T1000 (cell line): ENCODE data around the gene MEIKIN.

Source experiments
- DNase-seq: peaks from one replicate; lab custom pipeline; 2025; ENCODE audit warnings: mixed read lengths; lab: John Stamatoyannopoulos, UW

The MEIKIN gene

GRCh38 chr5:131945551-131946168 is at the start of gene MEIKIN:
MEIKIN (minus strand) TSS chr5:131945663; CDS start chr5:131945505, 158 bp downstream.
- no peak for DNase-seq

DNA sequence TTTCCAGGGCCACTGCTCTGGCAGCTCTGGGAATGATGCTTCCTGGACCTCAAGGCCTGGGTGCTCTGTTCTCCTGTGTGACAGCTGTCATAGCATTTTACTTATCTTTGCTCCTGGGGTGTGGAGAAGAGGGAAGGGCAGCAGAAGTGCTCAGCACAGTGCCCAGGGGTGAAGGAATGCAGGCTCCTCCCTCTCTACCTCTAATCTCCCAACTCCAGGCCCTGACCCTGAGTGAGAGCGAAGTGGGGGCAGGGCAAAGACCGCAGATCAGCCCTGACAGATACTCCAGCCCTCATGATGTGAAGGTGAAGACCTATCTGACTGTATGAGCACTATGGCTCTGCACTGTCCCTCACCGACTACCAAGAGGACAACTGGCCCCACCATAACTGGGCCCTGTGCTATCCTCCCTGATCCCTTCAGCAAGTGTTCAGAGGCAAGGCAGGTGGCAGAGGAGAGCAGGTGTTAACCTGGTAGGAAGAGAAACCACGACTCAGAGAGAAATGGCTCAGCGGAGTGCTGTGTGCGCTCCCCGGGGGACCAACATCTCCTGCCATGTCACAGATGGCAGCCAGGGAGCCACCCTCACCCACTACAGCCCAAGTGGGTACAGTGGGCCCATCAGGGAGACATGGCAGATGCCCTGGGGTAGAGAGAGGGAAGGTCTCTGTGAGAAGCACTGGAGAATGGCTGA is 49.2 kb upstream of the MEIKIN start:
- DNase-seq, result no peak

- no peak for DNase-seq
Observed at GRCh38 chr5:131994090-131994489, 48.6 kb upstream of the MEIKIN start.

DNA sequence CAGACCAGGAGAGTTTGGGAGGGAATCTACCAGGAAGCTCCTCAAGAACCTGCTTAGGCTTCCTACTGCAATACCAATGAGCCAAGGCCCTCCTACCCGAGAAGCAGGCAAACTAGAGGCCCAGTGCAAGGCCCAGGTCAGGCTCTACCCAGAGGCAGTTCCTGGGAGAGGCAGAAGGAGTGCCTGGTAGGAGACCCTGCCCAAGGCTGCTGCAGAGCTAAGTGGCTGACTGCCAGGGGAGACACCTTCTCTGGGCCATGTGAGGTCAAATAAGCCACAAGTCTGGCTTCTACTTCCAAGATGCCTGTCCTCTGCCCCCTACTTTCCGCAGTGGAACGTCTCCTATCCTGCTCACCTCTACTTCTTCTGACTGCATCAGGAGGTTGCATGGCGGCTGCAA is 48.2 kb upstream of the MEIKIN start:
- DNase-seq, result no peak

DNA sequence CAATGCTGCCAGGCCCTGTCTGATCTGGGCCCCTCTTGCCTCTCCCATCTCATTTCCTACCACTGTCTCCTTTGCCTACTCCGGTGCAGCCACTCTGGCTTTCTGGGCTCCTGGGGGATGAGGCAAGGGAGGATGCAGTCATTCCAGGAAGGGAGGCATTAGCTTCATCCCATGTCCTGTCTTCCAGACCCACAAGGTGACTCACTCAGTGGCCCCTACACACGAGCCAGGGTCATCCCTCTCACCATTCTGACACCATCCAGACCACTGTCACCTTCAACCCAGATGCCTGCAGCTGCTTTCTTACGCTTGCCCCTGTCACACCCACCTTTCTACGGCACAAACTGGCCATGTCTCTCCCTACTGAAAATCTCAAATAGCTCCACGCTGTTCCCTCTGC is 46.9 kb upstream of the MEIKIN start:
- DNase-seq, result no peak

GRCh38 chr5:131991593-131992324 is 46.3 kb upstream of the MEIKIN start:
- DNase-seq, result no peak

DNA sequence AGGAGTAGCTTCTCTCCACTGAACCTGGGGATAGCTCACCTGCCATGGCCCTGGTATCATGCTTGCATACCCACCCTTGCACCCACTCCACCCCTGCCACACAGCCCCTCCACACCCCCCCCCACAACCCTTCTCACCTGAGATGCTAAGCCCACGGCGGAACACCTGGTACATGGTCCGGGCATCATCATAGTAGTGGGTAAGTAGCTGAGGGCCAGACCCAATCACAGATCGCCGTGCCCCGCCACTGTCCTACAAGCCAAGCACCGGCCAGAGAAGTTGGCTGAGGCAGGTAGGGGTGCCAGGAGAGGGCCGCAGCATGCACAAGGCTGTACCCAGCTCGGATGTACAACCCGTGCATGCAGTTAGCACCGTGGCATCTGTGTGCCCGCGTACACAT is 45.3 kb upstream of the MEIKIN start:
- no peak for DNase-seq

DNA sequence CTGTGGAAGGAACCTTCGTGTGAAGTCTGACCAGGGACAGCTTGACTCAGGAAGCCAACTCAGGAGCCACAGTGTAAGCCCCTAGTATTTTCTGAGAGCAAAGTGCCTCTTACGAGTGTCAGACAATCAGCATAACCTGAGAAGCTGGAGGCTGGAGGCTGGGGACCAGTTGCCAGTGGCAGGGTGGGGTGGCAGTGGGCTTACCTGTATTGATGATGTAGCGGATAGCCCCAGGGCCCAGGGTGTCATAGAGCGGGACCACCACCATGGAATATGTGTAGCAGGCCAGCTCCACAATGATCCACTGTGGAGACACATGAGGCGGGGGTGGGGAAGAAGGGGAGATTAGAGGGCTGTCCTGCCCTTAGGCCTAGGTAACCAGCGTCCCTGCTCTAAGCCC is 43.1 kb upstream of the MEIKIN start:
- DNase-seq, result no peak

DNA sequence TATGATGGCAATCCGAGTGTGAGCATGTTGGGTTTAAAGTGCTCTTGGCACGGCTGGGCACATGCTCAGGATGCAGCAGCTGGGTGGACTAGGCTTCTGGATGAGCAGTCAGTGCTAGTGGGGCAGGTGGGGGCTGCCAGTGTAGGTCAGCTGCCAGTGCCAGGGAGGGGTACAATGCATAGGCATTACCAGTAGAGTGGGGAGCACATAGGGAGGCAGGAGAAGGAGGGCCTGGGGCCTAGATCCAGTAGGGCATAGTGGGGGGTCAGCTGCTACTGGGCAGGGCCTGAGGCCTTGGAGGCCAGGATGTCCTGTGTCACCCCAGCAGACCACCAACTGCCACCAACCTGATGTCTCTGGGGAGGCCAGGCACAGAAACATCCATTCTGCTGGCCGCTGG is 41.8 kb upstream of the MEIKIN start:
- no peak for DNase-seq

GRCh38 chr5:131986161-131986912 is 40.9 kb upstream of the MEIKIN start:
- no peak for DNase-seq

DNA sequence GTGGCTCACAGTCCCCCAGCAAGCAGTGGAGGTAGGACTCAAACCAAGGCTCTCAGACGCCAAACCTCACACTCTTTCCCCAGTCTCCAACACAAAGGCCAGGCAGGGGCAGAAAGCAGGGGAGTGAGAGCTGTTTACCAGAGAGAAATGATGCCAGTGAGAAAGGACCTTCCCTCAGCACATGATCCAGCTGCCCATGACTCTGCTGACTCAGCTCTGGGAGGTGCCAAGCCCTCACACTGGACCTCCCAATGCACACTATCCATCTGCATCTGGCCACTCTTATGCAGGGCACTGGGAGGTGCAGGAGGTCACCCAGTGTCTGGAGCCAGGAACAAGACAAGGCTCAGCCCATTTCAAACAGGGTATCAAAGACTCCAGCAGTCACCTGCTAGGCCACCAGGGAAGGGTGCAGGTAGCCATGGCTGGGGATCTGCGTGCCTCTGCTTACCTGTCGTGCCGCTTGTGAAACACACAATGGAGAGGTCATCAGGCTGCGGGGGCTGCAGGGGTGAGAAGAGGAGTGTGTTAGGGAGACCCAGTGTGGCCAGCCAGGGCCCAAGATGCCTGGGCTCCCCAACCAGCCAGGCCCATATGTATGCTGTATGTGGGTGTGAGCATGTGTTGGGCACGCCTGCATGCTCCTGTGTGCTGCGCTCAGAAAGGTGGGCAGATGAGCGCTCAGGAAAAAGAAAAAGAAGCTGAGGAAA is 39.6 kb upstream of the MEIKIN start:
- DNase-seq, result no peak

- no peak for DNase-seq
Observed at GRCh38 chr5:131983244-131983771, 37.8 kb upstream of the MEIKIN start.

DNA sequence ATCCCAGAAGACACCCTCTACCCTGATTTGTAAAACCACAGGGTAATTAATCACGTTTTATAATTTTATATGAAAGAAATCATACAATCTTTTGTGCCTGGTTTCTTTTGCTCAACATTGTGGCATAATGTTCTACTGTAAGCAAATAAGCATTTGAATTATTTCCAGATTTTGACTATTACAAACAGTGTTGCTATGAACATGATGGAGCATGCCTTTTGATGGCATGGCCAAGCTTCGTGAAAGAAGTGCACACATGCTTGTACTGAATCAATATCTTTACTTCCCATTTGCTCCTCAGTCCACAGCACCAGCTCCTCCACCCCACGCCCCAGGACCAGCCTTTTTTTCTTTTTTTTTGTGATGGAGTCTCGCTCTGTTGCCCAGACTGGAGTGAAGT is 36.1 kb upstream of the MEIKIN start:
- no peak for DNase-seq

DNA sequence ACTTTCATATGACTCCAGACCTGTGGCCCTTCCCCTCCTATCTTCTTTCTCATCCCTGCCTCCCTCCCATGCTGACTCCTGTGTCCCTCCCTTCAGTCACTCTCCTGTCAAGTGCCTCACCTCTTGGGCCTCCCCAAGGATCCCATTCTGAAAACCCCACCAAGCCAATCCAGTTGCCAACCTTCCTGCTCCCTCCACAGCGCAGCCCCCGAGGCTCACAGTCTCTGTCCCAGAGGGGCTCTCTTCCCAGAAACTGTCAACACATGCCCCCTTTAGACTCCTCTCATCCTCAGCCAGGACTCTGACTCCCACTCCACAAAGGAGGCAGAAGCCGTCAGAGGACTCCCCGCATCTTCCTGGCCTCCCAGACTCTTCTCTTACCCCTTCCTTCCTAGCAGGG is 35.2 kb upstream of the MEIKIN start:
- no peak for DNase-seq

DNA sequence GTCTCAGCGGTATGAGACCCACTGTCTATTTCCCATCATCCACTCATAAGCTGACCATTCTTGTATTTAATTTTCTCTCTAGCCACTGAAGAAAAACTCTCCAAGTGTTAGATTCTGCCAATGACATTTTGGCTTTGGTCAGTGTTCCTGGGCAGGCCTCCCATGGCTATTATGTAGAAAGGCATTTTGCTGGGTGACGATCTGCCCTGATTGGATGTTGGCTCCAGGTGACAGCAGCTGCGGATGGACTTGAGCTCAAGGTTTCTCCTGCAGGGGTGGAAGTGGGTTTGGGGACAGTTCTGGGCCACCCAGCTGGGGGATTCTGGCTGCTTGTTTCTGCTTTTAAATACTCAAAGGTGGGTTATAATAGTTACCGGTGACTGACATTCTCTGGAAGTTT is 34.4 kb upstream of the MEIKIN start:
- DNase-seq, result no peak

GRCh38 chr5:131977212-131977604 is 31.7 kb upstream of the MEIKIN start:
- no peak for DNase-seq

- DNase-seq, result no peak
Observed at GRCh38 chr5:131976414-131977211, 31.1 kb upstream of the MEIKIN start.

DNA sequence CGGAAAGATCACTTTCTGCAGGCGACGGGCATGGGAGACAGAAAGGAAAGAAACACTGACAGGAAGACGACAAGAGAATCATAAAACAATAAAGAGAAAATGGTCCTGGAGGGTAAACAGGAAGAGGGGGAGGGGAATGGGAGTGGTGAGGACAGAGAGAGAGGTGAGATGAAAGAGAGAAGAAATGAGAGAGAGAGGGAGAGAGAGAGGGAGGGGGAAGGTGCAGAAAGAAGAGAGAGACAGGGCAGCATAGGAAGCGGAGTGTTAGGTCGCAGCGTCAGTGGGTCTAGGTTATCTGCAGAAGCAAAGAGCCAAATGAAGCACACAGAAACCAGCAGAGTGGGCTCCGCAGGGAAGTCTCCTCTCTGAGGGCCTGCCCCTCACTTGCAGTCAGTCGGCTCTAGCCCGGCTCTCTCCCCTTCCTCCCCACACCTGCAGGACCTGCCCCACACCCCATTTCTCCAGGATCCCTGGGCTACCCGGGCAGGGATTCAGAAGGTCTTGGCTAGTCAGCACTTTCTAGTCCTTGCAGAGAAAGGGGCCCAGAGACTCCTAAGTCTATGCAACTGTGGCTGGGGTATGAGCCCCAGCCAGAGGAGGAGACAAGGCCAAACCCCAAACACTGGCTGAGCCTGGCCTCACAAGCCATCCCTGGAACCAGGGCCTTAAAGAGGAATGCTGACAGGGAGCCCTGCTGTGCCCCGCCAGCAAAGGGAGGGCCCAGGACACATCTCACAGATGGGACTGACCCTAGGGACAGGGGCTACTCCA is 29.7 kb upstream of the MEIKIN start:
- DNase-seq, result no peak

GRCh38 chr5:131974622-131974955 is 29.1 kb upstream of the MEIKIN start:
- DNase-seq, result no peak

- DNase-seq, result no peak
Observed at GRCh38 chr5:131974016-131974415, 28.6 kb upstream of the MEIKIN start.
